ENCODE measurements around the gene TRAIP.

DNA sequence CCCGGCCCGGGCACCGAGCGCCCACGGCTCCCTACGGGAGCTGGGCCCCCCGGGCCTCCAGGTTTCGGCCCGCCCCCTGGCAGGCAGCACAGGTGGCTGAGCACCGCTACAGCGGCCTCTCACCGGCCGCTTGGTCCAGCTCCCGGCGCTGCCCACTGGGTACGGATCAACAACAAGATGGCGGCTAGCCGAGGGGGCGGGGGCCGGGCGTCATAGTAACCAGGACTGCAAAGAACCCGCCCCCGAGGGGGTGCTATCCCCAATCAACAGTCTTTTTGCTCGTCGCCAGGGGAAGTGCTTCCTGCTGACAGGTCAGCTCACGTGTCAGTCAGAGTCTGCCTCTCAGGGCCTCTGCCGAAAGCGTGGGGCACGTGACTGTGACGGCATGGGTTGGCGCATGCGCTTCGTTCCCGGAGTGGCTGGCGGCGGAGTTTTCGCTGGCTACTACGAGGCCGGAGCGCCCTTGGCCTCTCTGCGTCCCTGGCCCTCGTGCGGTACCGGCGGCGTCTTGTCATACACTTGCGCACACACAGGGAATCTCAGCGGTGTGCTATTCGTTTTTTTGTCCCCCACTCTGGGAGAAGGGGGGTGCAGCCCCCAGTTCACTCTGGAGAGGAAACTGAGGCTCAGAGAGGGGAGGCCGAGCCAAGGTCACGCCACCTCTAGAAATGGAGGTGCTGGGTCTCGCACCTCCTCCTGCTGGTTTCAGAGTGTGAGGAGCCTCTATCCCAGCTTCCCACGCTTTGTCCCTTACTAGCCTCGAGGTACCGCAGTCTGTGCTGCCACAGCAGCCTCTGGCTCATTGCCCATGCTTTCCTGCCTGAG is 69.8 kb downstream of the TRAIP start, which contains the start of gene IP6K1:
- TF ChIP-seq CTCF (IDR thresholded peaks at IDR 0.05; ENCODE audit: low read depth, low read length) (no peak), EZH2phosphoT487 (IDR thresholded peaks at IDR 0.05; ENCODE audit: low read depth) (no peak)
